Mucosa of rectum (tissue), 2 donors: ENCODE results near the gene CAMTA1.

Experiments used
- H3K27ac ChIP-seq, 2 donors: one replicate each; pipeline ENCODE4 v1.7.0; 2013; ENCODE audit warnings: inconsistent platforms in 2 of 2, low read depth in 2 of 2, low read length in 2 of 2
- H3K27me3 ChIP-seq, 2 donors: one replicate each; pipeline ENCODE4 v1.7.0; 2013; ENCODE audit warnings: low read length in 2 of 2; ENCODE audit not compliant: control insufficient read depth in 2 of 2, insufficient read depth in 2 of 2
- H3K36me3 ChIP-seq, 2 donors: one replicate each; pipeline ENCODE4 v1.7.0; 2013; ENCODE audit warnings: low read length in 2 of 2; ENCODE audit not compliant: control insufficient read depth in 2 of 2, insufficient read depth in 2 of 2
- H3K4me1 ChIP-seq, 2 donors: one replicate each; pipeline ENCODE4 v1.7.0; 2013; ENCODE audit warnings: low read length in 2 of 2, mild to moderate bottlenecking in 1 of 2; ENCODE audit not compliant: control insufficient read depth in 2 of 2, insufficient read depth in 2 of 2
- H3K4me3 ChIP-seq, 2 donors: one replicate each; pipeline ENCODE4 v1.7.0; 2013; ENCODE audit warnings: low read length in 2 of 2
- H3K9ac ChIP-seq, 2 donors: one replicate each; pipeline ENCODE4 v1.7.0; 2013; ENCODE audit warnings: low read length in 2 of 2, low read depth in 1 of 2, mild to moderate bottlenecking in 1 of 2
- H3K9me3 ChIP-seq, 2 donors: one replicate each; pipeline ENCODE4 v1.7.0; 2013; ENCODE audit warnings: low read length in 2 of 2; ENCODE audit not compliant: control insufficient read depth in 2 of 2
- donor health status: healthy.
- donor health status: Normal muscosa, but diverticular disease.

Gene CAMTA1

DNA sequence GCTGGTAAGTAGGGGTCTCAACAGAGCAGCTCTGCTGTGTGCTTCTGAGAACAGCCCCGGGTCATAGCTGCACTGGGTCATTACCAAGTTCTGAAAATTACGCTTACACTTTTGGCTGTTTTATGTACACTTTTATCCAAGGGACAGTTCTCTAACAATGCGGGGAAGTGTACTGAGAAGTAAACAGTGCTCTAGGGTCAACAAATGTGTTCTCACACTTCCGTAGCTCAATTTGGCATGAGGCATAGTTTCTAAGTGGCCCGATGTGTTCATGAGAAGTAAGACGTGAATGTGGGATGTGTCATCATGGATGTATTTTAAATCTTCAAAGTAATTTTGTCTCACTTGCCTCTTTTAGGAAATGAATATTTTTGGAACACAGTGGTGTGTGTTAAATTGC lies 975.0 kb downstream of the CAMTA1 start:
- no peak overlapping the region for H3K4me3 ChIP-seq
- no peaks in the 10 kb centered on the region for H3K36me3 ChIP-seq
- no peak overlapping the region for H3K9ac ChIP-seq
- no peaks in the 10 kb centered on the region for H3K4me1 ChIP-seq
- no peaks in the 10 kb centered on the region for H3K27me3 ChIP-seq
- no peak overlapping the region for H3K27ac ChIP-seq
- no peaks in the 10 kb centered on the region for H3K9me3 ChIP-seq

DNA sequence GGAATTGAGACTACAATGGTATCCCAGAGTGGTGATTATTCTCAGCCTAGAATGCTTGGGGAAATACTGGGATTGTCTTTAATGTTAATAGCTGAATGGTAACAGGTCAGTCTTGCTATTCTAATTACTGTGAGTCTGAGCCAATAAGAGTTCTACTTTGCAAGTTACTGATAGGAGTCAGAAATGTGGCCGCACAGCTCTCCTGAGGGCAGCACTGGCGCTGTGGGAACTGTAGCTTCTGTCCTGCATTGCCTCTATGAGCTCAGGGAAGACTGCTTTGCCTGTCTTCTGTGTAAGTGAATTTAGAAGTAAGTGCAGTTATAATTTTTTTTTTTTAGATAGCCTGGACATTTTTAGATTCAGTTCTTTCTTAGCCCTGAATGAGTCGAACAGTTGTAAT lies 975.8 kb downstream of the CAMTA1 start:
- Histone ChIP-seq H3K9ac (no peak overlapping the region), H3K36me3 (no peaks in the 10 kb centered on the region), H3K9me3 (no peaks in the 10 kb centered on the region), H3K27me3 (no peaks in the 10 kb centered on the region), H3K4me3 (no peak overlapping the region), H3K4me1 (peaks cover 0 to under 1% of the 10 kb centered on the region in 2 donors), H3K27ac (no peak overlapping the region)

DNA sequence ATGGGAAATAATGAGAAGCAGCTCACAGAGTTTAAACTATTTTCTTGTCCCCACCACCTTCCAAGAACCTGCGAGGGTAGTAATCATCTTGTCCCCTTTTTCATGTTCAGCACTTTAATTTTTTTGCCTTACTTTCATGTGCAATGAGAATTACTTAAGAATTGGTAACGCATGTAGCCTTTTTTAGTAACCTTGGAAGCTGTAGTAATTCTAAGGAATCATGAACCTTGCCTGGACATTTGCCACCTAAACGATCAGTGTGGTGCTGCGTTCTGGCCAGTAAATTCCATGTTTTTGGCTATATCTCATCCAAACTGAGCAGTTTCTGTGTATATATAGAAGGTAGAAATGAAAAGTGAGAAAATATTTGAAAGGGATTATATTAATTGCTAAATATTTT lies 981.9 kb downstream of the CAMTA1 start:
- Histone ChIP-seq H3K9ac (no peak overlapping the region), H3K4me3 (peak overlapping the region in 1 of 2 donors; percentile 3), H3K27me3 (no peaks in the 10 kb centered on the region), H3K27ac (no peak overlapping the region), H3K36me3 (no peaks in the 10 kb centered on the region), H3K9me3 (no peaks in the 10 kb centered on the region), H3K4me1 (peaks cover 6 to 10% of the 10 kb centered on the region in 2 donors)

DNA sequence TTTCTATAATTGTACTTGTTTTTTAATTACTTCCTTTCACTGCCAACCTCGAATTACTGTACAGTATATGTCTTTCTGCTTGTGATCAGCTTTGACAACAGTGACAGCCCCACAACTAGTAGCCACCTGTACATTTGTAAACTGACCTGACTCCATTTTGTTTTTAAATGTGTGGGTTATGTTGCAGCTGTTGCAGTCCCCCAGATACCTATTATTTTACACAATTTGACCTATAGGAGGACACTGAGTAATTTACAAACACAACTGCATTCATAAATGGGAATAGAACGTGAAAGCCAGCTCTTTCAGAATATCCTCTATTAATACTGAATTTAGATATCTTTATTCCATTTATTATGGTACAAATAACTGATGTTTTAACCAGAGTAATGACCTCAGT lies 983.3 kb downstream of the CAMTA1 start:
- Histone ChIP-seq H3K9me3 (no peaks in the 10 kb centered on the region), H3K36me3 (peaks cover 1 to 5% of the 10 kb centered on the region in 2 donors), H3K27me3 (no peaks in the 10 kb centered on the region), H3K4me1 (peaks cover 7 to 13% of the 10 kb centered on the region in 2 donors), H3K27ac (no peak overlapping the region), H3K4me3 (no peak overlapping the region), H3K9ac (no peak overlapping the region)

DNA sequence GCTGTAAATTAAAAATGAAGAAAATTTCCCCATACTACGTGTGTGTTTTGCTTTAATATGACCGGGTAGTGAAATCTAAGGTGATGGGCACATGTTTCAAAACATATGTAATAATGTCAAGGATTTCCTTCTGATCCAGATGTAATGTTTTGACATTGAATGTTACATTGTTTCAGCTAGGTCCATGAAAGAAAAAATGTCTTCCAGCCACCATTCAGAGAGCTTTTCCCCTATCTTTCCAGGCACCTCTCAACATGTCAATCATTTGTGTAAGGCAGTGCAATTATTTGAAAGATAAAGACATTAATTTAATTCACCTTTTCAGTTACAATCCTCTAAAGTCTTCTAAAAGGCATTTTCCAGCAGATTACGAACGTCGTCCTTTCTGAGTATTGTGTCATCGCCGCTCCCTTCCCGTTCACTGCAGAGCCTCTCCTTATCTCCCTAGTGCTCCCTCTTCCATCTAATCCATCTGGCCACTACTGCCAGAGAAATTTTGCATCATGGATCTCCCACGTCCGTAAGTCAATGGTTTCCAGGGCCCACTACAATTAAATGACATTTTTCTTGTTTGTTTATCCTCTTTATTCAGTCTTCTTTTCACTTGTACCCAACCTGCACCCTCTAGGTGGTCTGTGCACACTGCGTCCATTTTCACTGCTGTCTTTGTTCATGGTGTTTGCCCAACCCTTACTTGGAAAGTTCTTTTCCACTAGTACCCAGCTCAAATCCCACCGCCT lies 984.6 kb downstream of the CAMTA1 start:
- no peak overlapping the region for H3K9ac ChIP-seq
- no peaks in the 10 kb centered on the region for H3K27me3 ChIP-seq
- H3K4me3 ChIP-seq, result peak overlapping the region in 1 of 2 donors; percentile 95
- peaks cover 7 to 13% of the 10 kb centered on the region in 2 donors for H3K4me1 ChIP-seq
- no peaks in the 10 kb centered on the region for H3K9me3 ChIP-seq
- H3K36me3 ChIP-seq, result peaks cover 8 to 14% of the 10 kb centered on the region in 2 donors
- H3K27ac ChIP-seq, result no peak overlapping the region

DNA sequence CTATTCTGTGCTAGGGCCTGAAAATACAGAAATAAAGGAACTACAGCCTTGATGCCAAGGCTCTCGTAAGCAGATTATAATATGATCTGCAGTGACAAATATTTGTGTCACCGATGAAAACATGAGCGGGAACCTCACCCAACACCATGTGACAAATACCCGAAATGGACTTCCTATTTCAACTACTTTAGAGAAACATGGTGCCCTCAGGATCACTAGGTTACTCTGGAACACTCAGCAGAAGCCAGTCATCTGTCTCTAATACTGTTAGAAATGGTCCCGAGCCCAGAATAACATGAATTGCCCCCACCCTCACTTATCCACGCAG lies 985.4 kb downstream of the CAMTA1 start:
- peaks cover 8 to 14% of the 10 kb centered on the region in 2 donors for H3K36me3 ChIP-seq
- peaks cover 7 to 13% of the 10 kb centered on the region in 2 donors for H3K4me1 ChIP-seq
- peak overlapping the region; percentile 85 to 91 for H3K9ac ChIP-seq
- no peaks in the 10 kb centered on the region for H3K9me3 ChIP-seq
- H3K27ac ChIP-seq, result peak overlapping the region; percentile 96 to 97
- H3K27me3 ChIP-seq, result no peaks in the 10 kb centered on the region
- peak overlapping the region; percentile 76 to 95 for H3K4me3 ChIP-seq

DNA sequence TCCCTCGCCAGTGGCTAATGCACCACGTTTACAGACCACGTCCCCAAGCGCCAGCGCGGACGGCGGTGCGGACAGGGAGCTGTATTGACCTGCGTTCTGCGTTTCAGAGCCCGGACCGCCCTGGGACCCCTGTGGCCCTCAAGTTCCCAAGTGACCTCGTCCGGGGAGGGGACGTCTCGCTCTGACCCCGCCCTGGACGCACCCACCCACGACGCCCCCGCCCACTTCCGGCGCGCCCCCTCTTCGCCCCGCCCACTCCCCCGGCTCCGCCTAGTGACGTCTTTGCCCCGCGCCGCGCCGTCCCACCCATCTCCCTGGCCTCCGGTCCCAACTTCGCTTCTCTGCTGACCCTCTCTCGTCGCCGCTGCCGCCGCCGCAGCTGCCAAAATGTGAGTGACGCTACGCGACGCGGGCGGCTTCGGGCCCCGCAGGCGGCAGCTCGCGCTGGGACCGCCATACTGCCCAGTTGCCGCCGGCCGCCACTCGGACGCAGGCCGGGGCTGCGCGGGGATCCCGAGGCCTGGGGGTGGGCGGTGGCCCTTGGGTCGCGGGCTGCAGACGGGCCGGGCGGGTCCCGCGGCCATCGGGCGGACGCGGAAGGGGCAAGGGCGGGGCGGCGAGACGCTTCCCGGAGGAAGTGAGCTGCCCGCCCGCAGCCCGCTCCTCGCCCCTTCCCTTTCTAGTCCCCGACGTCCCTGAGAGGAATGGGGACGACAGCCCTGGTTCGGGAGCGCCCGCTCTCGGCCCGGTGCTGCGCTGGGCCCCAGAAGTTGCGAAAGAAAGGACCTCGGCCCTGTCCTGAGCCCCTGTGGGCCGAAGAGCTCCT lies 986.0 kb downstream of the CAMTA1 start, which contains the start of gene VAMP3:
Gene VAMP3 (plus strand): TSS at position 300 of the 826 bp plus-strand sequence. CDS start 88 bp downstream, at position 388.
- Histone ChIP-seq H3K36me3 (peaks cover 8 to 14% of the 10 kb centered on the region in 2 donors), H3K9me3 (no peaks in the 10 kb centered on the region), H3K27me3 (no peaks in the 10 kb centered on the region), H3K27ac (peak within 1 kb of the TSS; percentile 96 to 97), H3K4me1 (peaks cover 7 to 12% of the 10 kb centered on the region in 2 donors), H3K4me3 (peak within 1 kb of the TSS; percentile 76 to 95), H3K9ac (peak within 1 kb of the TSS; percentile 85 to 97)

DNA sequence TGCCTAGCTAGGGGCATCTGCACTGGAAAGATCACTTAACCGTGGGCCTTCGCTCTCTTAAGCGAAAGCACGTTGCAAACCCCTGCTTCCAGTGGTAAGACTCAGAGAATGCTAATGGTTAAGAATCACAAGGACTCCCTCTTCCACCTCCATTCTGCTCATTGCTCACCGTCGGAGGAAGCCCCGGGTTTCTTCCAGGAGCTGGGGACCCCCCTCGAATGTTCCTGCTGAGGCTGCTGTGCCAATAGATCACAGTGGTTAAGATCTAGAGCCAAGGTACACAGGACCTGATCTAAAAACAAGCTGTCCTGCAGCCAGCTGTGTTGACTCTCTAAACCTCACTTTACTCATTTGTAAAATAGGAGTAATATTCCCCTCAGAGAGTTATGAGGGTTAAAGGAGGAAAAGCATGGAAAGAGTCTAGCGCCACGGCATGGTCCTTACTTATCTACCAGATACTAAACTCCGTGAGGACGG lies 986.6 kb downstream of the CAMTA1 start:
- Histone ChIP-seq H3K9me3 (no peaks in the 10 kb centered on the region), H3K27ac (peak overlapping the region; percentile 96 to 97), H3K36me3 (peaks cover 8 to 14% of the 10 kb centered on the region in 2 donors), H3K9ac (peak overlapping the region; percentile 85 to 97), H3K4me1 (peaks cover 7 to 10% of the 10 kb centered on the region in 2 donors), H3K27me3 (no peaks in the 10 kb centered on the region), H3K4me3 (peak overlapping the region; percentile 76 to 95)

DNA sequence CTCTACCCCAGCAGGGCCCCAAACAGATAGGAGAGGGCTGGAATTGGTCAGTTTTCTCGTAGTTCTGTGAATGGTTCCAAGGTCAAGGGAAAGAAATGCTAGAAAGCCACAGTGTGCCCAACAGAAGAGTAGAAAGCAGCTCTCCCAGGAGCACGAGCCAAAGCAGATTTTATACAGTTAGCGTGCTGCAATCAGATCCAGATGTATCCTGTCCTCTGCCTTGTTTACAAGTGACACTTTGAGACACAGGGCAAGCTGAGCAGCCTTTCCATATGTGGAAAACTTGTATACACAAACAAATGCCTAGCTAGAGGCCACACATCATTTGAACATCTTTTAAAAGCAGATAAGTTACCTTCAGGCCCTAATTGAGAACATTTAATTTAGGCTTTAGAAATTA lies 992.3 kb downstream of the CAMTA1 start:
- H3K27me3 ChIP-seq, result no peaks in the 10 kb centered on the region
- H3K4me3 ChIP-seq, result no peak overlapping the region
- peaks cover 41 to 42% of the 10 kb centered on the region in 2 donors for H3K36me3 ChIP-seq
- H3K9ac ChIP-seq, result no peak overlapping the region
- H3K9me3 ChIP-seq, result no peaks in the 10 kb centered on the region
- H3K27ac ChIP-seq, result no peak overlapping the region
- H3K4me1 ChIP-seq, result peaks cover 7 to 8% of the 10 kb centered on the region in 2 donors

DNA sequence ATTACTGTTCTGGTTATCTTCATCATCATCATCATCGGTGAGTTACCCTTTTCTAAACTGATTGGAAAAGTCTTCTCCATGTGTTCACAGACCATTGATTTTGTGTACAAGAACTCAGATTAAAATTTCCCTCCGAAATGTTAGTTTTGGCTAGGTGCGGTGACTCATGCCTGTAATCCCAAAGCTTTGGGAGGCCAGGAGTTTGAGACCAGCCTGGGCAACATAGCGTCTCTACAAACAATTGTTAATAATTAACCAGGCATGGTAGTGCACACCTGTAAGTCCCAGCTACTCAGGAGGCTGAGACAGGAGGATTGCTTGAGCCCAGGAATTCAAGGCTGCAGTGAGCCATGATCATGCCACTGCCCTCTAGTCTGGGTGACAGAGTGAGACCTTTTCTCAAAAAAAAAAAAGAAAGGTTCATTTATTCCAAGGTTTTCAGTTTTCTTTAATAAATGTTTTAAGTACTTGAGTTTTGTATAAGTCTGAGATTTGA lies 992.9 kb downstream of the CAMTA1 start:
- Histone ChIP-seq H3K4me3 (no peak overlapping the region), H3K36me3 (peaks cover 40 to 42% of the 10 kb centered on the region in 2 donors), H3K9me3 (no peaks in the 10 kb centered on the region), H3K27me3 (no peaks in the 10 kb centered on the region), H3K27ac (no peak overlapping the region), H3K9ac (no peak overlapping the region), H3K4me1 (peaks cover 13 to 14% of the 10 kb centered on the region in 2 donors)
